ENCODE measurements around the gene IQCN. TPM values are rescaled to one million over a fixed set of nuclear protein-coding genes. Genes with fewer than 3 reads are reported as not detected.

IQCN gene
- total RNA-seq, 2 experiments from 2014 or later, result 0.38 to 1.1 TPM

- peak; percentile 61 for DNase-seq (ENCODE audit: low spot score)
- Histone ChIP-seq H4K20me1 (ENCODE audit: insufficient read depth, low read length) (no peaks in the 10 kb centered on the region), H2AFZ (ENCODE audit: low read length) (no peak overlapping the region), H3K9me2 (ENCODE audit: insufficient read depth, low read length) (no peaks in the 10 kb centered on the region), H3K4me3 (ENCODE audit: low read depth, low read length, poor library complexity, severe bottlenecking) (no peak overlapping the region), H3K79me2 (ENCODE audit: insufficient read depth, low read depth, low read length) (no peaks in the 10 kb centered on the region), H3K27ac (ENCODE audit: low read depth, low read length, poor library complexity, severe bottlenecking) (no peak overlapping the region), H3K4me2 (ENCODE audit: low read length) (peak overlapping the region; percentile 87), H3K36me3 (ENCODE audit: insufficient read depth, low read length) (no peaks in the 10 kb centered on the region), H3K9me3 (ENCODE audit: low read length) (no peaks in the 10 kb centered on the region), H3K4me1 (ENCODE audit: insufficient read depth, low read length, poor library complexity, severe bottlenecking) (peaks cover 56% of the 10 kb centered on the region)
- intact Hi-C loops (cut with micrococcal nuclease; ENCODE audit: unreplicated experiment), result no loop called here
- ChIA-PET CTCF (ENCODE audit: unreplicated experiment) (no interaction called here), POLR2A (interaction anchor here (3.1 kb wide), 1 partner anchor 14 kb away, joined by 38 read pairs; the partner anchor contains the start of gene JUND)
- TF ChIP-seq EZH2phosphoT487 (IDR thresholded peaks at IDR 0.05; ENCODE audit: borderline replicate concordance, low read depth, low read length), result no peak
- no peak for TF ChIP-seq CTCF (conservative IDR thresholded peaks at IDR 0.05; ENCODE audit: low read length)
- no TSS peak for BruUV-seq (replicated peaks)
Observed at GRCh38 chr19:18294467-18294864, 20.2 kb upstream of the IQCN start.

GRCh38 chr19:18293642-18294466 is 19.6 kb upstream of the IQCN start:
- TF ChIP-seq EZH2phosphoT487 (IDR thresholded peaks at IDR 0.05; ENCODE audit: borderline replicate concordance, low read depth, low read length) (no peak), CTCF (conservative IDR thresholded peaks at IDR 0.05; ENCODE audit: low read length) (no peak)
- ChIA-PET POLR2A (interaction anchor here (0.6 to 3.1 kb wide), 7 partner anchors 9 to 36 kb away, joined by 3 to 38 read pairs (median 5); partner anchors contain the start of genes JUND and LSM4), CTCF (ENCODE audit: unreplicated experiment) (no interaction called here)
- H3K4me1 ChIP-seq (ENCODE audit: insufficient read depth, low read length, poor library complexity, severe bottlenecking), result peaks cover 57% of the 10 kb centered on the region
- no peaks in the 10 kb centered on the region for H3K9me3 ChIP-seq (ENCODE audit: low read length)
- H4K20me1 ChIP-seq (ENCODE audit: insufficient read depth, low read length), result no peaks in the 10 kb centered on the region
- BruUV-seq (replicated peaks), result no TSS peak
- H3K36me3 ChIP-seq (ENCODE audit: insufficient read depth, low read length), result no peaks in the 10 kb centered on the region
- no peaks in the 10 kb centered on the region for H3K79me2 ChIP-seq (ENCODE audit: insufficient read depth, low read depth, low read length)
- peak overlapping the region; percentile 73 for H3K4me3 ChIP-seq (ENCODE audit: low read depth, low read length, poor library complexity, severe bottlenecking)
- intact Hi-C loops (cut with micrococcal nuclease; ENCODE audit: unreplicated experiment), result no loop called here
- no peaks in the 10 kb centered on the region for H3K9me2 ChIP-seq (ENCODE audit: insufficient read depth, low read length)
- peak overlapping the region; percentile 83; the same call in 1 of the 2 replicates for H2AFZ ChIP-seq (ENCODE audit: low read length)
- peak overlapping the region; percentile 87 for H3K4me2 ChIP-seq (ENCODE audit: low read length)
- peak overlapping the region; percentile 59 for H3K27ac ChIP-seq (ENCODE audit: low read depth, low read length, poor library complexity, severe bottlenecking)
- no peak for DNase-seq (ENCODE audit: low spot score)
